VCaP (cell line): ENCODE measurements around the gene RBMX2.

Source experiments
- H3K27ac ChIP-seq: fragments of 450-650 bp; 2 replicates; pipeline ENCODE4 v1.5.1; 2017
- CTCF ChIP-seq: fragments of 450-650 bp; conservative IDR thresholded peaks from 2 replicates; pipeline ENCODE4 v1.5.1; 2017; ENCODE audit warnings: mild to moderate bottlenecking, moderate library complexity

RBMX2 gene

GRCh38 chrX:130395341-130395740 is 6.4 kb upstream of the RBMX2 start:
- TF ChIP-seq CTCF = no peak
- no peak overlapping the region for H3K27ac ChIP-seq

GRCh38 chrX:130402208-130402684 is 459 bp downstream of the RBMX2 start:
- no peak for TF ChIP-seq CTCF
- peak overlapping the region; percentile 61 for H3K27ac ChIP-seq

GRCh38 chrX:130413415-130413814 is 11.6 kb downstream of the RBMX2 start:
- TF ChIP-seq CTCF = no peak
- no peak overlapping the region for H3K27ac ChIP-seq

- no peak for TF ChIP-seq CTCF
These were observed 13.0 kb downstream of the RBMX2 start for GRCh38 chrX:130414800-130415199.

GRCh38 chrX:130415201-130415600 is 13.4 kb downstream of the RBMX2 start:
- H3K27ac ChIP-seq = no peak overlapping the region
- no peak for TF ChIP-seq CTCF

More at GRCh38 chrX:130414800-130415199, 13.0 kb downstream of the RBMX2 start:
- H3K27ac ChIP-seq = no peak overlapping the region

- TF ChIP-seq CTCF = no peak
- no peak overlapping the region for H3K27ac ChIP-seq
These were observed 15.0 kb downstream of the RBMX2 start for GRCh38 chrX:130416785-130417184.

- H3K27ac ChIP-seq = no peak overlapping the region
- TF ChIP-seq CTCF = no peak
These were observed 16.3 kb downstream of the RBMX2 start for GRCh38 chrX:130418066-130418465.
